ENCODE results near the gene PRPSAP2. TPM values are rescaled to one million over a fixed set of nuclear protein-coding genes. Genes with fewer than 3 reads are reported as not detected.

PRPSAP2 gene
- total RNA-seq, 1 donor from 2014 or later: 23.6 TPM

GRCh38 chr17:18866866-18867813 lies 9.2 kb downstream of the PRPSAP2 start:
- DNase-seq (no peak), ATAC-seq (no peak)
- no peak overlapping the region for H3K4me3 ChIP-seq
- H3K4me1 ChIP-seq: no peaks in the 10 kb centered on the region
- H3K27ac ChIP-seq: no peak overlapping the region
- intact Hi-C loops (cut with DNase I): no loop called here
- TF ChIP-seq CTCF (IDR thresholded peaks at IDR 0.05): no peak
- H3K27me3 ChIP-seq (ENCODE audit: low read depth): no peaks in the 10 kb centered on the region
- H3K9me3 ChIP-seq: no peaks in the 10 kb centered on the region
- peaks cover 62% of the 10 kb centered on the region for H3K36me3 ChIP-seq

GRCh38 chr17:18877104-18877645 lies 19.2 kb downstream of the PRPSAP2 start:
- TF ChIP-seq CTCF (IDR thresholded peaks at IDR 0.05): no peak
- Histone ChIP-seq H3K4me1 (no peaks in the 10 kb centered on the region), H3K36me3 (peaks cover 96% of the 10 kb centered on the region), H3K27ac (no peak overlapping the region), H3K4me3 (no peak overlapping the region), H3K9me3 (no peaks in the 10 kb centered on the region), H3K27me3 (ENCODE audit: low read depth) (no peaks in the 10 kb centered on the region)
- ATAC-seq (no peak), DNase-seq (no peak)
- intact Hi-C loops (cut with DNase I): no loop called here

GRCh38 chr17:18888766-18889290 lies 30.9 kb downstream of the PRPSAP2 start:
- intact Hi-C loops (cut with DNase I): no loop called here
- Histone ChIP-seq H3K36me3 (peaks cover 74% of the 10 kb centered on the region), H3K27me3 (ENCODE audit: low read depth) (no peaks in the 10 kb centered on the region), H3K27ac (no peak overlapping the region), H3K9me3 (no peaks in the 10 kb centered on the region), H3K4me1 (no peaks in the 10 kb centered on the region), H3K4me3 (no peak overlapping the region)
- no peak for ATAC-seq
- no peak for DNase-seq
- TF ChIP-seq CTCF (IDR thresholded peaks at IDR 0.05): no peak

- intact Hi-C loops (cut with DNase I): no loop called here
- Histone ChIP-seq H3K4me1 (no peaks in the 10 kb centered on the region), H3K27ac (no peak overlapping the region), H3K4me3 (no peak overlapping the region), H3K9me3 (no peaks in the 10 kb centered on the region), H3K36me3 (peaks cover 66% of the 10 kb centered on the region), H3K27me3 (ENCODE audit: low read depth) (no peaks in the 10 kb centered on the region)
- DNase-seq (no peak), ATAC-seq (no peak)
- TF ChIP-seq CTCF (IDR thresholded peaks at IDR 0.05): no peak
Observed at GRCh38 chr17:18889658-18890057, 31.7 kb downstream of the PRPSAP2 start.

- DNase-seq (no peak), ATAC-seq (no peak)
- H3K4me1 ChIP-seq: no peaks in the 10 kb centered on the region
- H3K27me3 ChIP-seq (ENCODE audit: low read depth): no peaks in the 10 kb centered on the region
- no peaks in the 10 kb centered on the region for H3K9me3 ChIP-seq
- intact Hi-C loops (cut with DNase I): no loop called here
- H3K27ac ChIP-seq: no peak overlapping the region
- H3K36me3 ChIP-seq: peaks cover 59% of the 10 kb centered on the region
- no peak for TF ChIP-seq CTCF (IDR thresholded peaks at IDR 0.05)
- no peak overlapping the region for H3K4me3 ChIP-seq
Observed at GRCh38 chr17:18891541-18891940, 33.6 kb downstream of the PRPSAP2 start.
